GM19238 (cell line): ENCODE measurements around the gene LRRC1.
"Not testable (repeated sequence)": the region's sequence is repeated elsewhere in the genome, so short reads cannot be mapped to it uniquely, and the experiment has no call there.

Experiments used
- DNase-seq: peaks from one replicate; pipeline ENCODE4 v3.0.0; 2011; ENCODE audit warnings: low spot score; ENCODE audit not compliant: insufficient read length

The LRRC1 gene

DNA sequence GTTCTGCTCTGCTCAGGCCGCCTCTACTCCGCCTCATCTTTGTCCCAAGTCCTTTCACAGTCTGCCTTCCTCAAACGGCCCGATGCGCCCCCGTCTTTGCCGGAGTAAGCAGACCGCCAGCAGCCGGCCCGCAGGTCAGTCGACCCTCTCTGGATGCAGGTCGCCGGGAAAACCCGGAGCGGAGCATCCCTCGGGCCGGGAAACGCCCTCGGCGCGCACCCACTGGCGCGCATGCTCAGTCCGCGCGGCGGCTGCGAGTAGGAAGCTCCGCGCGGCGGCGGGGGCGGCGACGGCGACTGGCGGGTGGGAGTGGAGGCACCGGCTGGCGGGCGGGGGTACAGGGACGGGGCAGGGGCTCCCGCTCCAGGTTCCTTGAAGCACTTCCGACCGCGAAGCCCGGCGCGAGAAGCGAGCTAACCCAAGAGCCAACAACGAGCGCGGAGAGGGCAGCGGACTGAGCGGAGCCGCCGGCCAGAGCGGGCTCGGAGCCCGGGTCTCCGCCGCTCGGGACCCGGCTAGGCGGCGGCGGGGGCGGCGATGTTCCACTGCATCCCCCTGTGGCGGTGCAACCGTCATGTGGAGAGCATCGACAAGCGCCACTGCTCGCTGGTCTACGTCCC, at the start of gene LRRC1:
TSS of gene LRRC1 (plus strand) at position 286 of the 620 bp plus-strand sequence. CDS start at position 538, 252 bp downstream.
- peak; percentile 70 for DNase-seq

DNA sequence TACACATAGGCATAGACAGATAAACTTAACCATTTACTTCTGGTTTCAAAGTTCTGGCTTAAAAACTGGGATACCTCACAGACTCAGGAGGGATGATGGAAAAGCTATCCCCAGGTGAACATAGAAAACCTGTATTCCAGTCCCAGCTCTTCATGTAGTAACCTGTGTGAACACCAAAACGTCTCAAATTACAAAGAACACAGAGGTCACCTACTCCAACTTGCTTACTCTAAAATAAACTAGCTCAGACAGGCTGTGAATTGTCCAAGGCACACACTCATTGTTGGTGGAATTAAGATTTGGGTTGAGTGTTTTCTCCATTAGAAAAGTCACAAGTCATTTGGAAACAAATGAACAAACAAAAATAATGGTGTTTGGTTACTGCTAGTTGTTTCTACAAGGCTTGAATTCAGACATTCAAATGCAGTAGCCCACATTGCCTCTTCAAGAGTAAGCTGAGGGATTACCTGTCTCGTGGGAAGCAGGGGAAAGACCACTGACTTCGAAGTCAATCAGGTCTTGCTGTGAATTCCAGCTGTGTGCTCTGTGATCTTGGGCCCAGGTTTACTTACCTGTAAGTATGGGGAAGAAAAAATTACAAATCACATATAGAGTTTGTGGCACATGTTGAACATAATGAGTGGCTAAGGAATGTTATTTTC, 48.2 kb upstream of the LRRC1 start:
- DNase-seq, result no peak

DNA sequence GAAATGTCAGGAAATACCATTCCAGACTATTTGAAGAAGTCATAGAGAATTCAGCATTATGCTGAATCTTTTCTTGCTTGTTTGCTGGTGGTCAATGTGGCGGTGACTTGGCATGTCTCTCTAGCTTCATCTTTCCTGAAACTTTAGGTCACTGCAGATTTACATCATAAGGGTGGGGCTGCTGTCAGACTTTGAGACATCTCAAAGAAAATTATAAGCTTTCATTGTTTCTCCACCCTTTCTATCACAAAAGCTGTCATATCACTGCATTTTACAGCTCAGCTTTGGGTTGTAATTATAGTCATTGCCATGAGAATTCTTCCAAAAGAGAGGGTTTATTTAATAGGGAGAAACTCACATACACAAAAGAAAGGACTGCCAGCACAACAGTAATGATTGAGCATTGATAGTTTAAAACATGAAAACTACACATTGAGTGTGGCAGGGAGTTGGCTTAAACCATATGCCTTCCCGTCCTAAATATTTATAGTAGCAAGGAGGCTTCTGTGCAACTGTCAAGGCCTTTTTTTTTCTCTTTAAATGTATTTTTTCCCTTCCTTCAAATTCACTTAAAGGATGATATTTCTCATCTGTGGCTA, 44.7 kb upstream of the LRRC1 start:
- no peak for DNase-seq

DNA sequence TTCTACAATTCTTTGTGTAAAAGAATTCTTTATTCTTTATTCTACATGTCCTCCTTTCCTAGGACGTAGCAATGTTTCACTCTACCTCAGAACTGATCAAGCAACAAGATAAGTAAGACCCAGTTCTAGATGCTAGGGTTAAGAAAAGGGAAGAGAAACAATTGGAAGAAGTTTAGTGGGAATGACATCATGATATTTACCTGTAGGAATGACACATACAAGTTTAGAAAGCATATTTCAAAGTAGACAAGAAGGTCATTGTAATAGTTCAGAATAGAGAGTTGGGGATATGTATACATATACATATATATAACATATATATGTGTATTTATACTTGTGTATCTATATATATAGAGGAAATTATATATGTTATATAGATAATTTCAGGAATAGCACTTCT, 43.4 kb upstream of the LRRC1 start:
- no peak for DNase-seq

- no peak for DNase-seq
These were observed 42.4 kb upstream of the LRRC1 start for GRCh38 chr6:53752440-53752839.

DNA sequence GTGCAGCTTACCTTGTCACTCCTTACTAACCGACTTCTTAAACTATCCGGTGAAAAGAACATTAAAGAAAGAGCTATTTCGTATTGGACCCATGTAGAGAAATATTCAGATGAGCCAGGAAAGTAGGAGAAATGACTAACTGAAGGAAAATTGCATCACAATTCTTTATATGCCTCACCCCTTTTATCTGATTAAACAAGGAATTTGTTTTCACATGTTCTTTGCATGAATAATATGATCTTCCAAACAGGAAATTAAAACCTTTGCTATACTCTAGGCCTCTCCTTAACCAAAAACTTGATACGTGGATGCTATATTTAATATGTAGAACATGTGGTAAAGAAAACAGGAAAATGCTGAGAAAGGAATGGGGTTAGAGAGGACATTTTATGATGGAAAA, 41.9 kb upstream of the LRRC1 start:
- DNase-seq, result no peak

DNA sequence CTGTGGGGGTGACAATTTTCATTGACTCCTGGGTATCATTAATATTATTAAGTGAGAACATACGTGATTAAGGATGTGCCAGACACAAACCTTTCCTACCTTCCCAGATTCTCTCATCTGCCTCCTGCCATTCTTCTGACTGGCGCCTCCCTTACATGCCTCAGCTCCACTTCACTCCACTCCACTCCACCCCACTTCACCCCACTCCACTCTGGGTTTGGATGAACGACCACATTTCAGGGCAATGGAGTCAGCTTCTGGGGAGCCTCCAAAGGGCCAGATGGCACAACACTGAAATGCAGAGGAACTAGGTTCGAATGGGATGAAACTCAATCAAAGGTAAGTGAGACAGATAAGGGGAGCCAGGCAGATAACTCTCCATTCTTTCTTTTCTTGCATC, 40.5 kb upstream of the LRRC1 start:
- no peak for DNase-seq

- no peak for DNase-seq
These were observed 38.4 kb upstream of the LRRC1 start for GRCh38 chr6:53756396-53756795.

GRCh38 chr6:53758496-53758895, 36.3 kb upstream of the LRRC1 start:
- no peak for DNase-seq

- no peak for DNase-seq
These were observed 33.8 kb upstream of the LRRC1 start for GRCh38 chr6:53761036-53761435.

GRCh38 chr6:53765270-53765669, 29.5 kb upstream of the LRRC1 start:
- DNase-seq, result no peak

GRCh38 chr6:53766930-53767329, 27.9 kb upstream of the LRRC1 start:
- no peak for DNase-seq

DNA sequence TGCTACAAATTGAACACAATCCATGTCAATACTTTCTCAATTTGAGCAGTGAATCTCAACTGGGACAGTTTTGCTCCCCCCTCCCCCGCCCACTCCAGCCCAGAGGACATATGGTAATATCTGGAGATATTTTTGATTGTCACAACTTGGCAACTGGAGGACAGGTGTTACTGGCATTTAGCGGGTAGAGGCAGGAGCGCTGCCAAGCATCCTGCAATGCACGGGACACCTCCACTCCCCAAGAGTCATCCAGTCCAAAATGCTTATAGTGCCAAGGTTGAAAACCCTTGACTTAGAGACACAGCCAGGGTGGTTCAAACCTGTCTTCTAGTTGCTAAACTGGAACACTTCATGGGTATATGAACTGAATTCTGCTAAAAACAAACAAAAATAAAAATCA, 26.9 kb upstream of the LRRC1 start:
- no peak for DNase-seq

- DNase-seq, result no peak
These were observed 26.2 kb upstream of the LRRC1 start for GRCh38 chr6:53768636-53769035.

DNA sequence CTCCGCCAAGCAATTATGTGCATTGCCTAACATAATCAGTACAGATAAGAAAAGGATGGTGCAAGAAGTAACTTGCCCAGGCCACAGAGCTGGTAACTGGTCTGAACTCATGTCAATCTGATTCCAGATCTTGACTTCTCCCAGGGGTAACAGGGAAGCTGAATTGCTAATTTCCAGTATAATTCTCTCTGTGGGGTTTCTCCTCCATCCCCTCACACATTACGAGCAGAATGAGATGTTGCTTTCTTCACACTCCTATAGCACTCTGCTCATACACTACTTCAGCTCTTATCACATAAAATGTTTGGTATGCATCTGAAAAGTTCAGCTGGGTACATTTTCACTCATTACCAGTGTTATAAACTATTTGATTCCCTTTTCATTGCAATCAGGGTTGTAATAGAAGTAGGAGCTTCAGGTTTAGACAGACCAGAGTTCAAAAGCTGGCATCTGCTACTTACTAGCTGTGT, 24.0 kb upstream of the LRRC1 start:
- DNase-seq, result no peak

GRCh38 chr6:53771785-53772624, 22.8 kb upstream of the LRRC1 start:
- DNase-seq, result no peak

GRCh38 chr6:53773044-53773696, 21.6 kb upstream of the LRRC1 start:
- DNase-seq, result no peak

DNA sequence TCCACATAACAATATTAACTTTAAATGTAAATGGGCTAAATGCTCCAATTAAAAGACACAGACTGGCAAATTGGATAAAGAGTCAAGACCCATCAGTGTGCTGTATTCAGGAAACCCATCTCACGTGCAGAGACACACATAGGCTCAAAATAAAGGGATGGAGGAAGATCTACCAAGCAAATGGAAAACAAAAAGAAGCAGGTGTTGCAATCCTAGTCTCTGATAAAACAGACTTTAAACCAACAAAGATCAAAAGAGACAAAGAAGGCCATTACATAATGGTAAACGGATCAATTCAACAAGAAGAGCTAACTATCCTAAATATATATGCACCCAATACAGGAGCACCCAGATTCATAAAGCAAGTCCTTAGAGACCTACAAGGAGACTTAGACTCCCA, 18.7 kb upstream of the LRRC1 start:
- not testable (repeated sequence) for DNase-seq

DNA sequence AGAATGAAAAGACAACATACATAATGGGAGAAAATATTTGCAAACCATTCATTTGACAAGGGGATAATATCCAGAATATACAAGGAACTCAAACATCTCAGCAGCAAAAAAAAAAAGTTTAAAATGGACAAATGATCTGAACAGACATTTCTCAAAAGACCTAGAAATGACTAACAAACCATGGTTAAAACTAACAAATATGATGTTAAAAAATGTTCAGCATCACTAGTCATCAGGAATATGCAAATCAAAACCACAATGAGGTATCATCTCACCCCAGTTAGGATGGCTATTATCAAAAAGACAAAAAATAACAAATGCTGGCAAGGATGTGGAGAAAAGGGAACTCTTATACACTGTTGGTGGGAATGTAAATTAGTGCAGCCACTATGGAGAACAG, 9.8 kb upstream of the LRRC1 start:
- not testable (repeated sequence) for DNase-seq

- no peak for DNase-seq
These were observed 8.0 kb upstream of the LRRC1 start for GRCh38 chr6:53786832-53787231.

- no peak for DNase-seq
These were observed 3.9 kb upstream of the LRRC1 start for GRCh38 chr6:53790886-53791285.
